ENCODE data around the gene SLC25A17.
A peak's percentile ranks its signal among the peaks of the same experiment; 100 is the strongest.
"Not testable (repeated sequence)": the region's sequence is repeated elsewhere in the genome, so short reads cannot be mapped to it uniquely, and the experiment has no call there.

SLC25A17 gene

GRCh38 chr22:40818192-40818746 is 877 bp downstream of the SLC25A17 start:
- DNase-seq: no peak

- no peak for DNase-seq
These were observed 1.4 kb downstream of the SLC25A17 start for GRCh38 chr22:40817737-40818136.

- no peak for DNase-seq
These were observed 5.2 kb downstream of the SLC25A17 start for GRCh38 chr22:40813912-40814315.

GRCh38 chr22:40808018-40808841 is 10.9 kb downstream of the SLC25A17 start:
- DNase-seq: no peak

- no peak for DNase-seq
These were observed 12.4 kb downstream of the SLC25A17 start for GRCh38 chr22:40806711-40807110.

GRCh38 chr22:40805699-40806203 is 13.4 kb downstream of the SLC25A17 start:
- DNase-seq: no peak

GRCh38 chr22:40805239-40805638 is 13.9 kb downstream of the SLC25A17 start:
- DNase-seq: no peak

GRCh38 chr22:40803321-40803720 is 15.8 kb downstream of the SLC25A17 start:
- DNase-seq: no peak

- DNase-seq: no peak
These were observed 20.1 kb downstream of the SLC25A17 start for GRCh38 chr22:40799008-40799407.

GRCh38 chr22:40797427-40797826 is 21.7 kb downstream of the SLC25A17 start:
- no peak for DNase-seq

- DNase-seq: no peak
These were observed 26.7 kb downstream of the SLC25A17 start for GRCh38 chr22:40792451-40792850.

GRCh38 chr22:40791241-40791640 is 27.9 kb downstream of the SLC25A17 start:
- DNase-seq: no peak

GRCh38 chr22:40789131-40789530 is 30.0 kb downstream of the SLC25A17 start:
- DNase-seq: no peak

GRCh38 chr22:40782521-40782920 is 36.6 kb downstream of the SLC25A17 start:
- DNase-seq: no peak

GRCh38 chr22:40781749-40782148 is 37.4 kb downstream of the SLC25A17 start:
- DNase-seq: not testable (repeated sequence)

GRCh38 chr22:40769761-40770160 is 49.4 kb downstream of the SLC25A17 start:
- no peak for DNase-seq

GRCh38 chr22:40768206-40768605 is 50.9 kb downstream of the SLC25A17 start:
- DNase-seq: no peak

GRCh38 chr22:40766956-40767355 is 52.2 kb downstream of the SLC25A17 start:
- DNase-seq: no peak

GRCh38 chr22:40764763-40765441 is 54.2 kb downstream of the SLC25A17 start:
- DNase-seq: no peak

- DNase-seq: no peak
These were observed 59.8 kb downstream of the SLC25A17 start for GRCh38 chr22:40759294-40759840.

- not testable (repeated sequence) for DNase-seq
These were observed 60.3 kb downstream of the SLC25A17 start for GRCh38 chr22:40758851-40759250.

- peak; percentile 20 for DNase-seq
These were observed 60.8 kb downstream of the SLC25A17 start for GRCh38 chr22:40758390-40758789.

GRCh38 chr22:40757071-40757470 is 62.1 kb downstream of the SLC25A17 start:
- DNase-seq: no peak

Measured in DMS53 (cell line).